ENCODE data around the gene GKN2. TPM values are rescaled to one million over a fixed set of nuclear protein-coding genes. Genes with fewer than 3 reads are reported as not detected.
"Not testable (repeated sequence)": the region's sequence is repeated elsewhere in the genome, so short reads cannot be mapped to it uniquely, and the experiment has no call there.

The GKN2 gene
- total RNA-seq, 1 experiment from 2014 or later, result not detected

- H3F3A ChIP-seq (ENCODE audit: insufficient read depth, low read depth), result no peaks in the 10 kb centered on the region
- no peak overlapping the region for H2AFZ ChIP-seq
- no peaks in the 10 kb centered on the region for H3K27me3 ChIP-seq (ENCODE audit: insufficient read depth, low read depth)
- H3K4me3 ChIP-seq, result no peak overlapping the region
- H3K4me2 ChIP-seq, result no peak overlapping the region
- H3K27ac ChIP-seq, result no peak overlapping the region
- no peaks in the 10 kb centered on the region for H3K79me2 ChIP-seq (ENCODE audit: low read depth)
- no peaks in the 10 kb centered on the region for H3K36me3 ChIP-seq (ENCODE audit: low read depth)
- CTCF ChIA-PET, result no interaction called here
- no TSS peak for BruUV-seq (replicated peaks)
- H3K9me2 ChIP-seq (ENCODE audit: insufficient read depth), result no peaks in the 10 kb centered on the region; the same call in 1 of the 2 replicates
- no peak for DNase-seq
- POLR2A ChIA-PET (ENCODE audit: unreplicated experiment), result no interaction called here
- no peak for TF ChIP-seq EZH2 (IDR thresholded peaks at IDR 0.05; ENCODE audit: low read depth)
- no peak for TF ChIP-seq CTCF (conservative IDR thresholded peaks at IDR 0.05)
- H3K9me3 ChIP-seq (ENCODE audit: insufficient read depth, low read depth), result no peaks in the 10 kb centered on the region
- intact Hi-C loops (cut with micrococcal nuclease; ENCODE audit: unreplicated experiment), result no loop called here
- no peaks in the 10 kb centered on the region for H3K4me1 ChIP-seq (replicated peaks; ENCODE audit: insufficient read depth)
- H4K20me1 ChIP-seq (ENCODE audit: insufficient read depth), result no peaks in the 10 kb centered on the region
Observed at GRCh38 chr2:68961380-68961779, 8.7 kb upstream of the GKN2 start.

GRCh38 chr2:68959001-68959400 lies 6.3 kb upstream of the GKN2 start:
- ChIA-PET POLR2A (ENCODE audit: unreplicated experiment) (no interaction called here), CTCF (no interaction called here)
- intact Hi-C loops (cut with micrococcal nuclease; ENCODE audit: unreplicated experiment), result no loop called here

GRCh38 chr2:68955432-68955831 lies 2.7 kb upstream of the GKN2 start:
- POLR2A ChIA-PET (ENCODE audit: unreplicated experiment); DNase-seq; CTCF ChIA-PET; H3F3A ChIP-seq (ENCODE audit: insufficient read depth, low read depth); intact Hi-C loops (cut with micrococcal nuclease; ENCODE audit: unreplicated experiment); H3K27ac ChIP-seq; H3K36me3 ChIP-seq (ENCODE audit: low read depth); H3K4me3 ChIP-seq; BruUV-seq (replicated peaks); H3K4me2 ChIP-seq; H2AFZ ChIP-seq; H3K79me2 ChIP-seq (ENCODE audit: low read depth); H3K9me2 ChIP-seq (ENCODE audit: insufficient read depth); H3K27me3 ChIP-seq (ENCODE audit: insufficient read depth, low read depth); H3K9me3 ChIP-seq (ENCODE audit: insufficient read depth, low read depth); H4K20me1 ChIP-seq (ENCODE audit: insufficient read depth); H3K4me1 ChIP-seq (replicated peaks; ENCODE audit: insufficient read depth): not testable (repeated sequence)

More at GRCh38 chr2:68959001-68959400, 6.3 kb upstream of the GKN2 start:
- no peaks in the 10 kb centered on the region for H3K9me3 ChIP-seq (ENCODE audit: insufficient read depth, low read depth)
- H3K4me3 ChIP-seq, result no peak overlapping the region
- H3K4me2 ChIP-seq, result no peak overlapping the region
- no peak overlapping the region for H3K27ac ChIP-seq
- H3K9me2 ChIP-seq (ENCODE audit: insufficient read depth), result no peaks in the 10 kb centered on the region; the same call in 1 of the 2 replicates
- H3K27me3 ChIP-seq (ENCODE audit: insufficient read depth, low read depth), result no peaks in the 10 kb centered on the region
- DNase-seq, result no peak
- TF ChIP-seq CTCF (conservative IDR thresholded peaks at IDR 0.05) (no peak), EZH2 (IDR thresholded peaks at IDR 0.05; ENCODE audit: low read depth) (no peak)
- no peaks in the 10 kb centered on the region for H3K79me2 ChIP-seq (ENCODE audit: low read depth)
- no peaks in the 10 kb centered on the region for H3K36me3 ChIP-seq (ENCODE audit: low read depth)
- no TSS peak for BruUV-seq (replicated peaks)
- no peaks in the 10 kb centered on the region for H4K20me1 ChIP-seq (ENCODE audit: insufficient read depth)
- no peak overlapping the region for H2AFZ ChIP-seq
- no peaks in the 10 kb centered on the region for H3K4me1 ChIP-seq (replicated peaks; ENCODE audit: insufficient read depth)
- no peaks in the 10 kb centered on the region for H3F3A ChIP-seq (ENCODE audit: insufficient read depth, low read depth)

- CTCF ChIA-PET, result no interaction called here
Observed at GRCh38 chr2:68951899-68952298, 794 bp downstream of the GKN2 start.

More at GRCh38 chr2:68951899-68952298, 794 bp downstream of the GKN2 start:
- H3K9me2 ChIP-seq (ENCODE audit: insufficient read depth), result no peaks in the 10 kb centered on the region
- no peaks in the 10 kb centered on the region for H4K20me1 ChIP-seq (ENCODE audit: insufficient read depth)
- H3K4me2 ChIP-seq, result no peak overlapping the region
- no peak for TF ChIP-seq CTCF (conservative IDR thresholded peaks at IDR 0.05)
- TF ChIP-seq EZH2 (IDR thresholded peaks at IDR 0.05; ENCODE audit: low read depth), result no peak
- H3K4me1 ChIP-seq (replicated peaks; ENCODE audit: insufficient read depth), result no peaks in the 10 kb centered on the region
- H2AFZ ChIP-seq, result no peak overlapping the region
- H3K27me3 ChIP-seq (ENCODE audit: insufficient read depth, low read depth), result no peaks in the 10 kb centered on the region
- intact Hi-C loops (cut with micrococcal nuclease; ENCODE audit: unreplicated experiment), result no loop called here
- H3K27ac ChIP-seq, result no peak overlapping the region
- BruUV-seq (replicated peaks), result no TSS peak
- H3K79me2 ChIP-seq (ENCODE audit: low read depth), result no peaks in the 10 kb centered on the region
- POLR2A ChIA-PET (ENCODE audit: unreplicated experiment), result no interaction called here
- no peak for DNase-seq
- H3F3A ChIP-seq (ENCODE audit: insufficient read depth, low read depth), result no peaks in the 10 kb centered on the region
- no peaks in the 10 kb centered on the region for H3K36me3 ChIP-seq (ENCODE audit: low read depth)
- H3K4me3 ChIP-seq, result no peak overlapping the region
- H3K9me3 ChIP-seq (ENCODE audit: insufficient read depth, low read depth), result no peaks in the 10 kb centered on the region

Measured in PC-9 (cell line).